HTR-8/SVneo (cell line): ENCODE data around the gene TEAD2.

Experiments
- DNase-seq: peaks from one replicate; pipeline ENCODE4 v3.0.0; 2011; ENCODE audit warnings: low spot score, mixed read lengths; ENCODE audit not compliant: insufficient read length
- FAIRE-seq: peaks from 2 replicates; lab custom pipeline; 2011; peaks lifted over from hg19 to GRCh38; lab: Jason Lieb, UNC

Gene TEAD2

GRCh38 chr19:49349567-49349966 is 12.6 kb downstream of the TEAD2 start:
- no peak for DNase-seq
- FAIRE-seq, result no peak

- no peak for DNase-seq
- no peak for FAIRE-seq
Measured at GRCh38 chr19:49348305-49349189, 13.7 kb downstream of the TEAD2 start.

GRCh38 chr19:49347835-49348234 is 14.4 kb downstream of the TEAD2 start:
- FAIRE-seq (no peak), DNase-seq (peak; percentile 62)

GRCh38 chr19:49347191-49347590 is 15.0 kb downstream of the TEAD2 start:
- no peak for FAIRE-seq
- no peak for DNase-seq

- DNase-seq (no peak), FAIRE-seq (no peak)
Measured at GRCh38 chr19:49344505-49345423, 17.5 kb downstream of the TEAD2 start.

GRCh38 chr19:49343123-49343522 is 19.1 kb downstream of the TEAD2 start:
- FAIRE-seq (no peak), DNase-seq (no peak)

- FAIRE-seq (no peak), DNase-seq (no peak)
Measured at GRCh38 chr19:49342291-49342721, 19.9 kb downstream of the TEAD2 start.

- no peak for FAIRE-seq
- no peak for DNase-seq
Measured at GRCh38 chr19:49340865-49341718, 21.1 kb downstream of the TEAD2 start.

GRCh38 chr19:49340069-49340864 is 21.9 kb downstream of the TEAD2 start:
- FAIRE-seq, result no peak
- no peak for DNase-seq

- FAIRE-seq (no peak), DNase-seq (no peak)
Measured at GRCh38 chr19:49339301-49340068, 22.7 kb downstream of the TEAD2 start.

GRCh38 chr19:49338691-49339300 is 23.4 kb downstream of the TEAD2 start:
- DNase-seq (no peak), FAIRE-seq (no peak)

GRCh38 chr19:49338023-49338677 is 24.1 kb downstream of the TEAD2 start:
- DNase-seq (no peak), FAIRE-seq (no peak)

- FAIRE-seq (no peak), DNase-seq (no peak)
Measured at GRCh38 chr19:49337267-49338022, 24.8 kb downstream of the TEAD2 start.

- no peak for DNase-seq
Measured at GRCh38 chr19:49336482-49337266, 25.5 kb downstream of the TEAD2 start.

GRCh38 chr19:49335784-49336481 is 26.3 kb downstream of the TEAD2 start:
- DNase-seq (no peak), FAIRE-seq (no peak)

More at GRCh38 chr19:49336482-49337266, 25.5 kb downstream of the TEAD2 start:
- no peak for FAIRE-seq
